H7 (cell line): ENCODE data around the gene PHLPP1. TPM values are rescaled to one million over a fixed set of nuclear protein-coding genes. Genes with fewer than 3 reads are reported as not detected.

Experiments
- DNase-seq: peaks from one replicate; pipeline ENCODE4 v3.0.0; 2012
- H3K27me3 ChIP-seq: 2 replicates; pipeline ENCODE4 v1.6.0; 2011; ENCODE audit warnings: mild to moderate bottlenecking, low read length; ENCODE audit not compliant: control insufficient read depth, insufficient read depth
- H3K36me3 ChIP-seq: replicated peaks from 2 replicates; pipeline ENCODE4 v1.5.1; 2011; ENCODE audit warnings: low read length; ENCODE audit not compliant: control insufficient read depth, insufficient read depth
- H3K4me3 ChIP-seq: 2 replicates; pipeline ENCODE4 v1.5.1; 2011; ENCODE audit warnings: low read depth, mild to moderate bottlenecking, control low read depth, low read length, moderate library complexity; ENCODE audit not compliant: insufficient read depth
- total RNA-seq: library from RNA; depleted of rRNA; stranded (reverse); fragments of >200 nt; shearing (Covaris generic); gene quantifications from 2 replicates; pipeline ENCODE4 v1.2.3, GENCODE V29; 2014

Gene PHLPP1
- total RNA-seq, 1 experiment from 2014 or later: 23.0 TPM

- no peak for DNase-seq
- Histone ChIP-seq H3K36me3 (no peaks in the 10 kb centered on the region), H3K4me3 (no peak overlapping the region), H3K27me3 (no peaks in the 10 kb centered on the region)
These were observed 95.3 kb downstream of the PHLPP1 start for GRCh38 chr18:62810682-62811081.

DNA sequence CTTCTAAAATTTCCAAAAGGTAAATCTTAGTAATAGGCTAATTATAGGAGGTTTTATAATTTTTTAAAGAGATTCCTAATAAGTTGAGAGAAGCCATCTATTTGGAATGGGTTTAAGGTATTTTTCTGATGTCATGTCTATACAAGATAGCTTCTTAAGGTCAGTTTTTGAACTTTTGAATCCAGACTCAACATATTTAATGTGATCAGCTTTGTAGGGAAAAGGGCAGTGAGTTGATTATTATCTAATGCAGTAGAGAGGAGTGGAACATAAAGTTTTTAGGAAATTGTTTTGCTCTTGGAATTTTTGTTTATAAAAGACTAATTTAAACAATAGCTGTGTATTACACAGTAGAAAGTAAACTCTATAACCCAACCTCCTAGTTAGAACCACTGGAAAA, 96.3 kb downstream of the PHLPP1 start:
- Histone ChIP-seq H3K4me3 (no peak overlapping the region), H3K36me3 (no peaks in the 10 kb centered on the region), H3K27me3 (no peaks in the 10 kb centered on the region)
- DNase-seq: no peak

DNA sequence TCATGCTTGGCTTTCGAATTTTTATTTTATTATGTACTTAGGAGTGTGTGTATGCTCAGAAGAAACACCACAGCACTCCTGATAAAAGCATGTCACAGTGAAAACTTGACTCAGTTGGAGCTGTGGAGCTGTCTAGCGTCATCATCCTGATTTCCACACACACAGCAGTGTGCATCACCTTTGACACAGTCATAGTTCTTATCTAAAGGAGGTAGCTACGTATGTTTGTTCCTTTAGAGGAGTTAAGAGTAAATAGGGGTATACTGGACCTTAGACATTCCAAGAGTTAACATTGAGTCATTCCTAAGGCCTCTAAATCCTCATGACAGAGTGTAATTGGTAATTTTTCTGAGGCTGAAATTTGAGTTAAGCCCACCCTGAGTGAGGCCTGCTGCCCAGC, 96.9 kb downstream of the PHLPP1 start:
- no peak for DNase-seq
- Histone ChIP-seq H3K27me3 (no peaks in the 10 kb centered on the region), H3K36me3 (no peaks in the 10 kb centered on the region), H3K4me3 (no peak overlapping the region)

GRCh38 chr18:62812876-62813275, 97.5 kb downstream of the PHLPP1 start:
- DNase-seq: no peak
- Histone ChIP-seq H3K36me3 (no peaks in the 10 kb centered on the region), H3K4me3 (no peak overlapping the region), H3K27me3 (no peaks in the 10 kb centered on the region)

DNA sequence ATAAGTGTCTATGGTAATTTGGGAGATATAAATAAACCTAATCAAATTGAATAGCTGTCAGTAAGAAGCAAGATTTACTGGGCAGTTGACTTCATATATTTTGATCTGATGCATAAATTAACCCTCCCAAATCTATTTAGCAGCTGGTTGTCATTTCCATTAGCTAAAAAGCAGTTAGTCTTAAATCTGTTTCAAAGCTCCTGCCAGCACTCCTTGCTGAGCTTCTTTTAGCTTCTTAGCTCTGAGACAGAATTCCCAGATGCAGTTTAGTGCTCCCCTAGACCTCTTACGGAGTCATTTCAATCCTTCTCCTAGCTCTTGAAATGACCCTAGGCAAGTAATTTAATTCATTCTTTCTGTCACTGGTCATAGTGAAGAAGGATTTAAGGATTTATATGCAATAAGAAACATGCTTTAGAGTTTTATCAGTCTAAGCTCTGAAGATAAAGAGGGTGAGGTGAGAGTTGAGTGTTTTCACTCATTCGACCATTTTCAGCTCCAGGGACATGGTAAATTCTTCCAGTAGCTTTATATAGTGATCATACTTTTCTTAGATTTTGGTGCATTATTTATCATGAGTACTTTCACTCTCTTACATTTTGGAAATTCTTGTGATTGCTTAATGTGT, 98.9 kb downstream of the PHLPP1 start:
- no peaks in the 10 kb centered on the region for H3K36me3 ChIP-seq
- no peaks in the 10 kb centered on the region for H3K27me3 ChIP-seq
- H3K4me3 ChIP-seq: no peak overlapping the region
- no peak for DNase-seq

GRCh38 chr18:62825382-62825781, 110.0 kb downstream of the PHLPP1 start:
- no peak overlapping the region for H3K4me3 ChIP-seq

DNA sequence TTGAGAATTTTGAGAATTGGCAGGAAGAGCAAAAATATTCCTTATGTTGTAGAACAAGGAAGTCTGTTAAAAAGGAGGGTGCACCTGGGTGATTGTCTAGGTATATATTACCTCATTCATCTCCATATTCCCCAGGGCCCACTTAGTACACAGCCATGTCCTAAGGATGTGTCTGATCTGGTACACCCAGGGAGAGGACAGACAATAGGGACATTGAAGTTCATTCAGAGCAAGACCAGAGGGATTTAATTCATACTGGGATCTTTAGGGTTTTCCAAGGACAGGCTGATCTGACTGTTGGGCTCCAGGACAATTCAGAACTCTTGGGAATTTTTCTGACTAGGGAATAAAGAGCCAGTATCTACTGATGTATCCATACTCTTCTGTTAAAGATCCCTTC, 112.1 kb downstream of the PHLPP1 start:
- Histone ChIP-seq H3K27me3 (no peaks in the 10 kb centered on the region), H3K36me3 (peaks cover 2% of the 10 kb centered on the region; the same call in 1 of the 2 replicates), H3K4me3 (no peak overlapping the region)
- no peak for DNase-seq

More at GRCh38 chr18:62825382-62825781, 110.0 kb downstream of the PHLPP1 start:
- no peak for DNase-seq
- Histone ChIP-seq H3K36me3 (peaks cover 2% of the 10 kb centered on the region; the same call in 1 of the 2 replicates), H3K27me3 (no peaks in the 10 kb centered on the region)

- no peak for DNase-seq
- Histone ChIP-seq H3K27me3 (no peaks in the 10 kb centered on the region), H3K4me3 (no peak overlapping the region), H3K36me3 (peaks cover 2% of the 10 kb centered on the region; the same call in 1 of the 2 replicates)
These were observed 112.8 kb downstream of the PHLPP1 start for GRCh38 chr18:62828091-62828640.

DNA sequence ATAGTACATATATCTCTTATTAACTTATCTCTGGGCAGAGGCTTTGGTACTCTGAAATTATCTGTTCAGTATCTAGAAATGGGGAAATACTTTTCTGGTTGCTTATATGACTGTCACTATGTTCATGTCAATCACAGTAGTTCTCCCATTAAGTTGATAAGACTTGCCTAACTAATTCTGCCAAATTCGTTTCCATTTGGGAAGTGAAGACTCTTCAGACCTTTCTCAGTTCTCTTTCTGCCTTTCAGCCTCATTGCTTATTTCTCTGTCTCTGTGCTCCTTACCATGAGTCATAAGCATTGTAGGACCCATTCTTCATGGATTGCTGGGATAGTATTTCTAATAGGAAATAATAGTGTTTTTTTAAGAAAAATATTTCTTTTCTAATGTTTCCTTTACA, 113.5 kb downstream of the PHLPP1 start:
- Histone ChIP-seq H3K27me3 (no peaks in the 10 kb centered on the region), H3K36me3 (peaks cover 2% of the 10 kb centered on the region; the same call in 1 of the 2 replicates), H3K4me3 (no peak overlapping the region)
- no peak for DNase-seq

- H3K27me3 ChIP-seq: no peaks in the 10 kb centered on the region
- peaks cover 2% of the 10 kb centered on the region; the same call in 1 of the 2 replicates for H3K36me3 ChIP-seq
- DNase-seq: no peak
- H3K4me3 ChIP-seq: no peak overlapping the region
These were observed 114.6 kb downstream of the PHLPP1 start for GRCh38 chr18:62829936-62830335.

DNA sequence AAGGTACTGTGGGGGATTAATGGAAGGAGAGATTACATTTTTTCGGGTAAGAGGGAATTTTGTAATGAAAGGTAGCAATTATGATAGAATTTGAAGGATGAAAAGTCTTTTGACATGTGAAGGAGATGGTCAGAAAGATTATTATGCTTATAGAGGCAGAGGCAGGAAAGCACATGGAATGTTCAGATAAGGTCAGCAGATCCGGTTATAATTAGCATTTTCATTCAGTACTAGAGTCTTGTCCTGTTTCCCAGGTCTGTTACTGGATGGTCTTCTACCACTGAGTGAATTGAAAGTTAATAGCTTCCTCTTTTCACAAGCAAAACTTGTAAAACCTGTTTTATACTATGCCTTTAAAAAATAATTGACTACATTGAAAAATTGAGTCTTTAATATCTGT, 116.9 kb downstream of the PHLPP1 start:
- H3K27me3 ChIP-seq: no peaks in the 10 kb centered on the region
- no peak for DNase-seq
- peaks cover 2% of the 10 kb centered on the region; the same call in 1 of the 2 replicates for H3K36me3 ChIP-seq
- H3K4me3 ChIP-seq: no peak overlapping the region

DNA sequence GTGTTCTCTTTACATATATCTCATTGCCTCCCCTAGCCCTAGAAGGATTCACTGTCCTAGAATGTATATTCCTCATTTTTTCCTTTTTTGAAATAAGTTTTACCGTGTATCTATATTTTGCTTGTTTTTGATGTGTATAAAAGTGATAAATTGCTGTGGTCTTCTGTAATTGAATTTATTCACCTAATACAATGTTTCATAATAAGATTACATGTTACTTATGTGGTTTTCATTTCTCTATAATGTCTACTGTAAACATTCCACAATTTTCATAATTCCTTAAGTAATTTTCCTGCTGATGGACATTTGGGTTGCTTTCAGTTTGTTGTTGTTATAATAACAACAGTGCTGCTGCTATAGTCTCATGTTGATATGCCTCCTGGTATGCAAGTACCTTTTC, 118.2 kb downstream of the PHLPP1 start:
- no peak for DNase-seq
- H3K27me3 ChIP-seq: no peaks in the 10 kb centered on the region
- H3K36me3 ChIP-seq: peaks cover 2% of the 10 kb centered on the region; the same call in 1 of the 2 replicates
- no peak overlapping the region for H3K4me3 ChIP-seq

- no peak for DNase-seq
- no peak overlapping the region for H3K4me3 ChIP-seq
- peaks cover 2% of the 10 kb centered on the region; the same call in 1 of the 2 replicates for H3K36me3 ChIP-seq
- no peaks in the 10 kb centered on the region for H3K27me3 ChIP-seq
These were observed 119.4 kb downstream of the PHLPP1 start for GRCh38 chr18:62834715-62835114.

DNA sequence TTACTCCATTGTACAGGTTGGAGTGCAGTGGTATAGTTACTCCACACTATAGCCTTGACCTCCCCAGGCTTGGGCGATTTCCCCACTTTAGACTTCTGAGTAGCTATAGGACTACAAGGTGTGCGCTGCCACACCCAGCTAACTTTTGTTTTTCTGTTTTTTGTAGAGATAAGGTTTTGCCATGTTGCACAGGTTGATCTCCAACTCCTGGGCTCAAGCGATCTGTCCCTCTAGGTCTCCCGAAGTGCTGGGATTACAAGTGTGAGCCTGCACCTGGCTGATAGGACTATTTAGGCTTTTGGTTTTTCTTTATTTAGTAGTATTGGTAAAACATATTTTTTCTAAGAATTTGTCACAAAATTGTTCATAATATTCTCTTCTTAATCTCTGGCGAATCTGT, 121.7 kb downstream of the PHLPP1 start:
- DNase-seq: no peak

DNA sequence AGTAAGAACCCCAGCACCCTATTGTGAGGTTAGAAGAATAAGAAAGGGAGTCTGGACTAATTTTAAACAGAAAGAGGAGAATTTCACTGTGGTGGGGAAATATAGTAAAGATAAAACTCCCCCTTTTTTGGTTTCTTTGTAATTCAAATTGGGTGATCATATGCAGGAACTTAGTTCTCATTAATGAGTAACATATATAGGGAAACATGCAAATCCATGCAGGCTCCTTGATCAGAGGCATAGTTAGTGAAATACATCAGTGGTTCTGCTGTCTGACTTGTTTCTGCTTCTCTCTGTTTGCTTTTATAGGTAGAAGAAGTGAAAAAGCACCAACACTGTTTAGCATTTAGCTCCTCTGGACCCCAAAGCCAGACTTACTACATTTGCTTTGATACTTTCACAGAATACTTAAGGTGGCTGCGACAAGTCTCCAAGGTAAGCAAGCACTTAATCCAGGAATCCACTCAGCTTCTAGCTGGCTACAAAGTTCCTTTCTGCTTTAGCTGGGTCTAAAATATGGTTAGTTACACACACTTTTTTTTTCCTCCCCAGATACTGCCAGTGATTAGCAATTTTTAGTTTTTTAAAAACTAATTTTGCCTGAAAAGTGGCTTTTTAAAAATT, 123.2 kb downstream of the PHLPP1 start:
- no peak for DNase-seq
- H3K27me3 ChIP-seq: no peaks in the 10 kb centered on the region
- no peaks in the 10 kb centered on the region for H3K36me3 ChIP-seq
- H3K4me3 ChIP-seq: no peak overlapping the region

More for the DNA sequence above, 121.7 kb downstream of the PHLPP1 start:
- H3K27me3 ChIP-seq: no peaks in the 10 kb centered on the region
- H3K4me3 ChIP-seq: no peak overlapping the region
- H3K36me3 ChIP-seq: no peaks in the 10 kb centered on the region
